ENCODE data around the gene ISM1. TPM values are rescaled to one million over a fixed set of nuclear protein-coding genes. Genes with fewer than 3 reads are reported as not detected.

Gene ISM1
- total and polyA plus RNA-seq, 2 of the 13 experiments (the other 11 are each of a cell fraction or from before 2014, with no cell fraction given) = 0.40 to 1.4 TPM

GRCh38 chr20:13337090-13337784 is 116.2 kb downstream of the ISM1 start:
- no peaks in the 10 kb centered on the region for H3K79me2 ChIP-seq (ENCODE audit: insufficient read depth, low read length)
- no peaks in the 10 kb centered on the region for H3K36me3 ChIP-seq (replicated peaks in 1 of 2; ENCODE audit: control insufficient read depth in 1 of 2, insufficient read depth in 2 of 2, low read length in 2 of 2)
- H3K9me3 ChIP-seq (ENCODE audit: low read length) = no peaks in the 10 kb centered on the region
- ATAC-seq (no peak; the same call in 2 of the 3 replicates), FAIRE-seq (no peak), DNase-seq (ENCODE audit: low spot score) (no peak)
- no peaks in the 10 kb centered on the region for H3K27me3 ChIP-seq (ENCODE audit: control insufficient read depth in 1 of 2, insufficient read depth in 2 of 2, low read length in 2 of 2)
- H2AFZ ChIP-seq (ENCODE audit: low read length) = peak overlapping the region; percentile 38
- 85% methylated on average over 6 of the region's 6 CpGs for WGBS (ENCODE audit: low lambda C conversion rate)
- H3K4me1 ChIP-seq (ENCODE audit: insufficient read depth, low read length) = peaks cover 87% of the 10 kb centered on the region
- peak overlapping the region; percentile 60 for H3K4me2 ChIP-seq (ENCODE audit: low read depth, low read length)
- TSS peak; percentile 91 for BruUV-seq (replicated peaks)
- POLR2A ChIA-PET = interaction anchor here (0.7 kb wide), 1 partner anchor 93 kb away, joined by 3 read pairs; no protein-coding TSS in a partner anchor
- H3K4me3 ChIP-seq (replicated peaks in 1 of 3; ENCODE audit: insufficient read depth in 1 of 3, low read depth in 2 of 3, low read length in 3 of 3) = no peak overlapping the region
- peak overlapping the region; percentile 19; the same call in 1 of the 2 replicates for H3K9ac ChIP-seq (ENCODE audit: insufficient read depth, low read depth, low read length)
- CTCF ChIA-PET (ENCODE audit: low intra/inter-chr PET ratio, low total read pairs) = no interaction called here
- H4K20me1 ChIP-seq (ENCODE audit: insufficient read depth, low read length) = no peaks in the 10 kb centered on the region
- peak overlapping the region; percentile 52 for H3K27ac ChIP-seq (ENCODE audit: extremely low read length, insufficient read depth, low read length)
- in situ Hi-C loops (cut with HindIII; ENCODE audit: extremely low pct_ligation_motif_present, low pct_unique_long_range_greater_than_20kb) (loop anchor here (5.0 kb wide), 1 partner anchor 85 kb away; no protein-coding TSS in a partner anchor), intact Hi-C loops (cut with micrococcal nuclease; ENCODE audit: unreplicated experiment) (loop anchor here (10.0 kb wide), 1 partner anchor 348 kb away; no protein-coding TSS in a partner anchor)
- no peak for TF ChIP-seq MYC (CRISPR knock-in tag; IDR thresholded peaks at IDR 0.05; ENCODE audit: borderline replicate concordance)
- TF ChIP-seq PBX3 (CRISPR knock-in tag; IDR thresholded peaks at IDR 0.05; ENCODE audit: borderline replicate concordance) = no peak
- TF ChIP-seq, protein P1, sequence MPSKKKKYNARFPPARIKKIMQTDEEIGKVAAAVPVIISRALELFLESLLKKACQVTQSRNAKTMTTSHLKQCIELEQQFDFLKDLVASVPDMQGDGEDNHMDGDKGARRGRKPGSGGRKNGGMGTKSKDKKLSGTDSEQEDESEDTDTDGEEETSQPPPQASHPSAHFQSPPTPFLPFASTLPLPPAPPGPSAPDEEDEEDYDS (CRISPR knock-in tag; IDR thresholded peaks at IDR 0.05) = no peak
- TF ChIP-seq HMG20A (CRISPR knock-in tag; IDR thresholded peaks at IDR 0.05; ENCODE audit: borderline replicate concordance) = no peak
- TF ChIP-seq ETV5 (CRISPR knock-in tag; IDR thresholded peaks at IDR 0.05; ENCODE audit: borderline replicate concordance) = no peak
- peak; percentile 45 for TF ChIP-seq XRCC5 (optimal IDR thresholded peaks at IDR 0.05; ENCODE audit: low read length)
- TF ChIP-seq TBL1XR1 (IDR thresholded peaks at IDR 0.05; ENCODE audit: borderline replicate concordance, low read length, partially characterized antibody) = no peak
- no peak for TF ChIP-seq NCOA1 (CRISPR knock-in tag; IDR thresholded peaks at IDR 0.05)
- TF ChIP-seq, protein P2, sequence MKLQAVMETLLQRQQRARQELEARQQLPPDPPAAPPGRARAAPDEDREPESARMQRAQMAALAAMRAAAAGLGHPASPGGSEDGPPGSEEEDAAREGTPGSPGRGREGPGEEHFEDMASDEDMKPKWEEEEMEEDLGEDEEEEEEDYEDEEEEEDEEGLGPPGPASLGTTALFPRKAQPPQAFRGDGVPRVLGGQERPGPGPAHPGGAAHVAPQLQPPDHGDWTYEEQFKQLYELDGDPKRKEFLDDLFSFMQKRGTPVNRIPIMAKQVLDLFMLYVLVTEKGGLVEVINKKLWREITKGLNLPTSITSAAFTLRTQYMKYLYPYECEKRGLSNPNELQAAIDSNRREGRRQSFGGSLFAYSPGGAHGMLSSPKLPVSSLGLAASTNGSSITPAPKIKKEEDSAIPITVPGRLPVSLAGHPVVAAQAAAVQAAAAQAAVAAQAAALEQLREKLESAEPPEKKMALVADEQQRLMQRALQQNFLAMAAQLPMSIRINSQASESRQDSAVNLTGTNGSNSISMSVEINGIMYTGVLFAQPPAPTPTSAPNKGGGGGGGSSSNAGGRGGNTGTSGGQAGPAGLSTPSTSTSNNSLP (IDR thresholded peaks at IDR 0.05; ENCODE audit: low read depth, low read length) = no peak
- no peak for TF ChIP-seq SRY (CRISPR knock-in tag; IDR thresholded peaks at IDR 0.05)
- 0 out of 2 replicates have a peak, but pooled peaks have one; percentile 9 for TF ChIP-seq TAF1 (CRISPR knock-in tag; IDR thresholded peaks at IDR 0.05)
- TF ChIP-seq ZNF766 (CRISPR knock-in tag; IDR thresholded peaks at IDR 0.05; ENCODE audit: borderline replicate concordance) = no peak
- no peak for TF ChIP-seq ZNF281 (CRISPR knock-in tag; IDR thresholded peaks at IDR 0.05; ENCODE audit: borderline replicate concordance)
- TF ChIP-seq NCOR1 (IDR thresholded peaks at IDR 0.05; ENCODE audit: borderline replicate concordance, low read length) = no peak
- TF ChIP-seq MAZ (IDR thresholded peaks at IDR 0.05; ENCODE audit: borderline replicate concordance, low read depth, low read length) = no peak
- TF ChIP-seq MAZ (CRISPR knock-in tag; IDR thresholded peaks at IDR 0.05; ENCODE audit: low read depth) = no peak
- TF ChIP-seq NONO (IDR thresholded peaks at IDR 0.05) = no peak
- no peak for TF ChIP-seq NONO (CRISPR knock-in tag; conservative IDR thresholded peaks at IDR 0.05)
- TF ChIP-seq CHCHD3 (CRISPR knock-in tag; IDR thresholded peaks at IDR 0.05) = no peak

Data from HepG2 (cell line).